HK-2 (cell line): ENCODE measurements around the gene PRKCE.
A peak's percentile ranks its signal among the peaks of the same experiment; 100 is the strongest.

Source experiments
- DNase-seq: peaks from one replicate; pipeline ENCODE4 v3.0.0-alpha.2; 2018; ENCODE audit not compliant: unreplicated experiment

Gene PRKCE

DNA sequence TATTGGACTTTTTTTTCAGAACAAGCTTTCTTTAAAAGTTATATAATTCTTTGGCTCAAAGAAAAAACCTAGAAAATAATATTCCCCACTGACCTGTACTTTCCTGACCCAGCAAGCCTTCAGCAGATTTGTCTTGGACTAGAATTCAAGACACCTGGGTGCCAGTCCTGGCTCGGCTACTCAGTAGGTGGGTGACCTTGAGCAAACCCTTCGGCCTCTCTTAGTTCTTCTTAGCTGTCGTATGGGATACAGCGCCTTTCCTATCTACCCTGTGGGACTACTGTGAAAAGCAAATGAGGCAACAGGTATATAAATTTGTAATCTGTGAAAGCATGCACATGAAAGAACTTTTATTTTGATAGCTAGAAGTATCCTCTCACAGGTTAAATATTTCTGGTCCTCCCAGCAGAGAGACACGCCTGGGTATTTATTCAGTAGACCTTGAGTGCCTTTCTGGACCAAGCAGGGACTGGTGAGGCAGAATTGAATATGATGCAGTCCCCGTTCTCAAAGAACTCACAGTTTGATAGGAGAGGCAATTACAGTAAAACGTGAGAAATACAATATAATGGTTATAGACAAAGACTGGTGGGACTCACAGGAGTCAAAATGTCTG, 576.3 kb downstream of the PRKCE start:
- no peak for DNase-seq

DNA sequence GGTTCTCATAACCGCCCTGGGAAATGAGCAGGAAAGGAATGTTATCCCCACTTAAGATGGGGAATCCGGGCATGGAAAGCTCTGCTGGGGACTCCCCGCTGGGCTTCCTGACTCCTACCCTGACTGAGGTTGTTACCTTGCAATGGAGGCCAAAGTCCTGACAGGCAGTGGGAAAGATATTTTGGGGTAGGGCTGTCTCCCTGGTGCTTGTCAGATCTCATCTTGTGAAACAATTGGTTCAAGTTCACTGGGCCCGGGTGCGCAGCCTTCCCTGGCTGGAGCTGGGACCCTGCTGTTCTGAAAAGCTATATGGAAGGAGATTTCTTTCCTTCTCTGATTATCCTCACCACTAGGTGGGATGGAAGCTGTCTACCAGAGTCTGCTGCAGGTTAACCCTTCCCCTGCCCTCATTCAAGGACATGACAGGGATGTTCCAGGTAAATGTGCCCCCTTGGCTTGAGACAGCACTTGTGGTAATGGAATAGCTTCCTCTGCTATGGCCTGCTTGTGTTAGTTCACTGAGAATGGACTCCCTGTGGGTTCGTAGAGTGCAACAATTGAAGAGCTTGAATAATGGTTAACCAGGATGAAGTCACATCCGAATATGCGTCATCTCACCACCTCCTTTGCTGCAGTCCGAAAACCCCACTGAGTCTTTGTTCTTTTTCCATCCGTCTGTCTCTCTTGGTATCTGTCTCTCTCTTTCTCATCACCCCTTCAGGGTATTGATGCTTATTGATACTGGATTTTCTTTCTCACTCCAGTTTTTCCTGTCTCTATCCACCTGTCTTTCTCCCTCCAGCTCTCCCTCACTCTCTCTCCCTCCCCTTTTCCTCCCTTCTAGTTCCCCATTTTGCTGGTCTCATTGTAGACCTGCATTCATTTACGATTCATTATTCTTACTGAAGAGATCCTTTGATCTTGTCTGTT, 577.9 kb downstream of the PRKCE start:
- peak; percentile 69 for DNase-seq

DNA sequence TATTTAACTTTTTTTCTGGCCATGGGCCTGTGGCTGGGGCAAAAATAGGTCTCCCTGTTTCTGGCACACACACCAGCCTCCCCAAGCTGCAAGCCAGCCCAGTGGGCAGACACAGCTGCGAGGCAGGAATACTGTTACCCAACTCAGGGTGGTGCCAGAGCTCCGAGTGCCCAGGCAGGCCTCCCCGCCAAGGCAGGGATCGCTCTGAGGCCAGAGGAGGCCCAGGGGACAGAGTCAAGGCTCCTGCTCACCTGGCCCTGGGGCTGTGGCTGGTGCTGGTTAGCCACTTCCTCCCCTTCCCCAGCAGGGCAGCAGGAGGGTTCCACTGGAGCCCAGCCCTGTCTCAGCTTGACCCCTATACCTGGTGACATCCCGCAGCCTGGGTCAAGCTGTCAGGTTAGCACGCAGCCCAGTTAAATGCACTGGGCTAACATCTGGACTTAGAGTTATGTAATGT, 578.7 kb downstream of the PRKCE start:
- peak; percentile 79 for DNase-seq

DNA sequence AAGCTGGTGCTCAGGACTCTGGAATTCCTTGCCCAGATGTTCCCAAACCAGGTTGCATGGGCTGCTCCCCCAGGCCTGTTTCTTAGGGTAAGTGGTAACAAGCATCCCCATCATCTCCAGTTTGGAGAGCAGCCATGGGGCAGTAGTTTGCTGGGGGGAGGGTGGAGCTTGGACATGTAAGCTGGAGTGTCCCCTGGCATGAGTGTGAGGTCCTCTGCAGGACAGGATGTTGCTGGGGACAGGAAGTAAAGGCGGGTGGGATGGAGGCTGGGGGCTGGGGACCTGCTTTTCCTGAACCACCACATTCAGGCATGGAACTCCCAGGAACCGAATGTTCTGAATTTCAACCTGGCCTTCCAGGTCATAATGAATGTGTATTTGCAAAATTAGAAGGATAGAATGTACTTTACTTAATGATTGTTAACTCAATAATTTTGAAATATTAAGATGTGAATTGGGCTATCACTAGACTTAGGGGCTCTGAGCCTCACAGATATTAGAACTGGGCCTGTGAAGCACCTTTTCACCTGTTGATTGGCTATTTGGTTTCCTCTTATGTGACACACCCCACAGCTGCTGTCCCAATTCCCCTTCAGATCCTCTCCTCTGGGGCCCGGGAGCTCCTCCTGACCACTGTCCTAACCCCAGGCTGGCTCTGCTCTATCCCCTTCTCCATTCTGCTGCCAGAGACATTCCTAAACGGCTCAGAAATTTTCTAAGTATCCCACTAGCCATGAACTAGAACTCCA, 579.4 kb downstream of the PRKCE start:
- no peak for DNase-seq

DNA sequence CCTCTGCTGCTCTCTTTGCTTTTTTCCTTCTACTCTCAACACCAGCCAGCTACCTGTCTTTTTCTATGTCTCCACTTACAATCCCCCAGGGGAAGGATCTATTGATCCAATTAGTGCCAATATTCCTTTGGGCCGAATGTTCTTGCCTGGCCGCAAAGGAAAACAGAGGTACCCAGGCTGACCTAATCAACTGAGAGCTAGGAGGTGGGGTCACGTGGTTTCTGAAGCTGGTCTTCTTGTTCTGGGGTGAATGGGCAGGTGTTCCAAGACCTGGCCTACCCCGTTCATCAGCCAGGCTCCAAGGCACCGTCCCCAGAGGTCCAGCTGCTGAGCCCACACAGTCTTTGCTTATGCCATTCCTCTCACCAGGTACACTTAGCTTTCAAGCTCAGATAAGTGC, 580.2 kb downstream of the PRKCE start:
- no peak for DNase-seq

DNA sequence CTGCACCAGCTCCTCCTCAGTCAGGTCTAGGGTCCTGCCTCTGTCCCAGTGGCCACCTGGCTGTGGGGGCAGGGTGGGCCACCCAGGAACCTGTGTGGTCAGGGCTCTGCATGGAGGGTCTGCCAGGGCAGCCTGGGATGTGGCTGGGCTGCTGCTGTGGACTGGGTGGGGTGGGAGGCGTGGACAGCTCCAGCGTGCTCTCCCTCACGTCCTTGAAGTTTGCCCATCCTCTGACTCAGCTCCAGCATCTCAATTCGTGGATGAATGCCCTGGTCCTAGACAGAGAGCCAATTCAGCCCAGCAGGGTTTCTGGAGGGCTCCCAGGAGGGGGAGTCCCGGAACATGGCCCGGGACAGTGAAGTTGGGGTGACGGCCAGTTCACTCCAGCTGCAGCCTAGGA, 581.4 kb downstream of the PRKCE start:
- peak; percentile 56 for DNase-seq

DNA sequence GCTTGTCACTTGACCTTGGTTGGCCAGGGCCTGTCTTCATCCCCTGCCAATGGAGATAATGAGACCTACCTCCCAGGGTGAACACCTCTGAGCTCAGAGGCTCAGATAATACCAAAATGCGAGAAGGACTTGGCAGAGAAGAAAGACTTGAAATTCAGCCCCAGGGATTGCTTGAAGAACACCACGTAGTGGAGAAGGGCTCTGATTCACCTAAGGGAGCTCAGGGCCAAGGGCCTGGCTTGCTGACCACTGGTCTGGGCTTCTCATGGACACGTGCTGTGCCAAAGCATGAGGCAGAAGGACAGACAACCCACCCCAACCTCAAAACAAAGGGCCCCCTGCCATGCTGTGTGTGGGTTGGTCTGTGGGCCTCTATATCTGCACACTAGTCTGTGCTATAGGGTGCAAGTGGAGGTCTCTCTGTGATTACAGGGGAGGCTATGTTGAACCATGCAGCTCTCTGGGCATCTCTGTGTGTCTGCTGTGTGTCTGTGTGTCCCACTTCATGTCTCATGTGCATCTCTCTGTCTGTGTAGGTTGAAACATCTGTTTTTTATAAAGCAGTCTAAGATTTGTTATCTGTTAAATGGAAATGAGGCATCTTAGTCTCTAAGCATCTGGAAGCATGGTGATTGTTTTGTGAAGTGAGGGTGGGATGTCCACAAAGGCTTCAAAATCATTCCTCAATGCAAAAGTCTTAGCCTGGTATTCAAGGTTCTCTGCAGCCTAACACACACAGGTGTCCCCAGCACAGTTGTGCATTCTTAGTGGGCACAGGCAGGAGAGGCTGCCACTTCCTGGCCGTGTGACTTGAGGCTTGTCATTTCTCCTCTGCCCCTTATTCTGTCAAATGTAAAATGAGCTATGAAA, 584.8 kb downstream of the PRKCE start:
- DNase-seq: no peak

DNA sequence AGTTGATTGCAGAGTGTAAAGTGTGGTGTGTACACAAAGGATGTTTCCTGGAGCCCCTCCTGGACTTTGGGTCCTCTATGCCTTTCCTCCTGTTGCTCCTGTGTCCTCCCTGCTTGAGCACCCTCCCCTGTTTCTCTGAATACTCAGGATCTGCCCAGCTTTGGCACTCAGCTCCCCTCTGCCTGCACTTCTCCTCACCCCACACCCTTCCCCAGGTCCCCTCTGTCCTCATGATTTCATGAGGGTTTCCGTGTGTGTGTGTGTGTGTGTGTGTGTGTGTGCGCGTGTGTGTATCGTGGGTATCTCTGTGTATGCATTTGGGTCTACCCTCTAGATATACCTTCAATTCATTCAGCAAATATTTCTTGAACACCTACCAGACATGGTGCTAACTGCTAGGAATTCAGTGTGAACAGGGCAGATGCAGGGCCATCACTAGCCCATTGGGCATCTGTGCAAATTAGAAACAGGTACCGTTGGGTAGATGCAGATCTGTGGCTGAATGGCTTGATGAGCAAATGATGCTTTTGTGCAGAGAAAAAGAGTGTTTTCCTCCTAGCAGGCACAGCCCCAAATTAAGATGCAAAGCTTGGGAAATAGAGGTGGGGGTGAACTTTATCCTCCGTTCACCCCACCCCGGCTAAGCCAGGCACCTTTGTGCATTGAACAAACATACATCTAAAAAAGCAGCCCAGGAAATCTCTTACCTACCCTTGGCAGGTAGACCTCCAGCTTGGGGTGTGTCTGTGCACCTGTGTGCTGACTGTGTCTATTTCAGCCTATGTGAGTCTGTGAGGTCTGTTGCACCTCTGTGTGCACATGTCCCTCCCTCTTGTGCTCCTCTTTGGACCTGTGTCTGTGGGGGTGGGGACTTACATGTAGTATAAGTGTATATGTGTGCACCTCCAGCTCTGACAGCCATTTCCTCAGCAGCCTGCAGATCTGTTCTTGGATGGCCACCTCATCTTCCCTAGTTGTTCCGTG, 585.7 kb downstream of the PRKCE start:
- DNase-seq: no peak
